ENCODE results near the gene MFSD12.

- TF ChIP-seq POLR2AphosphoS5 (IDR thresholded peaks at IDR 0.05) (no peak), EP300 (IDR thresholded peaks at IDR 0.05) (no peak), CTCF (IDR thresholded peaks at IDR 0.05) (no peak)
Measured at GRCh38 chr19:3556423-3556977, 886 bp downstream of the MFSD12 start.

All from gastroesophageal sphincter (tissue), 3 donors.